NCI-H2227 (cell line): ENCODE results near the gene DDOST.

Source experiments
- DNase-seq: peaks from one replicate; lab custom pipeline; 2025; ENCODE audit not compliant: unreplicated experiment; lab: John Stamatoyannopoulos, UW

The DDOST gene

DNA sequence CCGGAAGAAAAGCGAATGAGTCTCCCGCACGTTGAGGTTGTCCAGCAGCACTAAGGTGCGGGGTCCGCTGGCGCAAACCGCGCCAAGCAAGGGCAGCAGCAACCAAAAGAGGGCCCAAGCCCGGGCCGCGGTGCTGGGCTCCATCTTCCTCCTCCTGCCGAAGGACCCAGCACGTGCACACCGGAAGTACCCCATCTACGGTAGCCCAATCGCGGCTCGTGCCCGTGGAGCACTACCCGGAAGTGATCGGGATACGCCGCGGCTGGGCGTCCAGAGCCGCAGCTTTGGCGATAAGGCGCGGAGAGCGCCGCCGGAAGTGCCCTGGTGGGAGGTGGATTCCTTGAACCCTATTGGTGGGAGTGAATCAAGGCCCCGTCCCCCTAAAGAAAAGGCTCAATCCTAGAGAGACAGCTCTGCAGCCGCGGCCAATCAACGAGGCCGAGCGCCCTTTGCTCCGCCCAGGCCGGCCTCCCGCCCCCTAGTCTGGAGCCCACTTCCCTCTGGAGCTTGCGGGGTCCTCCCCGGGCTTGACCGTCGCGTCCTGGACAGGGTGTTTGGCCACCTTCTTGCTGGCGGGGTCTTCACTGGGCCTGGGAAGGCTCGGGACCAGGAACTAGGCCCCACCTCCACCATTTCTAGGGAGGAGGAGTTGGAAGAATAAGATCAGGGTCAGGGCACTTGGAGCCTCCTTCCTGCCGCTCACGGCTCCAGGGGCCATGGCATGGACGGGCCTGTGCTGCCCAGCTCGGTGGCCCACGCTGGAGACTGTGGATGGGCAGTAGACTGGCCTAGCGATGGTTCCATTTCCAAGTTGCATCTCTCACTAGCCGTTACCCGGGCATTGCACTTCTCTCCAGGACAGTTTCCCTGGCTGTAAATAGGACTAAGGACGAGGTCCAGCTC is at the start of gene DDOST:
Gene DDOST, minus strand, starts transcription at position 163 of the 903 bp plus-strand sequence. Its CDS starts 19 bp downstream, at position 144.
- peak; percentile 99 for DNase-seq

DNA sequence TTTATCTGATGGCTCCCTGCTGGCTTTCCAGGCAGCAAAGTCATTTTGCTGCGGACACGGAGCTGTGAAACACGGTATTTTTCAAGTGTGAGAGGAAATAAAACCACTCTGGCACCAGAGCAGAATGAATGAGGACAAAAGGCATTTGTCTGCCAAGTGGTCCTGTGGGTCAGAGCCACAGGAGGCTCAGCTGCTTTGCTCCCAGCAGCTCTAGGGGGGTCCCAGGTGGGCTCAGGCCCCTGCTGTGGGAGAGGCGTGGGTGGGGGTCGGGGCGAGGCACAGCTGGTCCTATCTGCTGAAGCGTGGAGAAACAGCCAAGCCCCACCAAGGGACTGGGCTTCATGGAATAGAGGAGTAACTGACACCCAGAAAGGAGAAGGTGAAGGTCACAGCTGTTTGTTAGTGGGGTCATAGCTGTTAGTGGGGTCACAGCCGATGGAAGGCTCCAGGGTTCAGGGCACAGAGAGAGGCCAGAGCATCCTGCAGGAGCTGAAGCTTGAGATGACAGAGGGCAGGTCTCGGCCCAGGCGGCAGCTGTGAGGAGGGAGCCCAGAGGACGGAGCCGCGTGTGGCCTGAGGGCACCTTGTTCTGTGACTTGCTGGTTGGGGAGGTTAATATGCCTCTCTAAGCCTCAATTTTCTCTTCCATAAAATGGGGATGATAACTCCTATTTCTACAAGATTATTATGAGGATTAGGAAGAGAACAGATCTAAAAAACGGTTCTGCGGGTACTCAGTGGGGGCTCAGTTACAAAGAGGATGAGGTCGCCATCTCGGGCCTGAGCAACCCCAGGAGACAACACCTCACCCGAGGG is 49.5 kb upstream of the DDOST start:
- peak; percentile 56 for DNase-seq

DNA sequence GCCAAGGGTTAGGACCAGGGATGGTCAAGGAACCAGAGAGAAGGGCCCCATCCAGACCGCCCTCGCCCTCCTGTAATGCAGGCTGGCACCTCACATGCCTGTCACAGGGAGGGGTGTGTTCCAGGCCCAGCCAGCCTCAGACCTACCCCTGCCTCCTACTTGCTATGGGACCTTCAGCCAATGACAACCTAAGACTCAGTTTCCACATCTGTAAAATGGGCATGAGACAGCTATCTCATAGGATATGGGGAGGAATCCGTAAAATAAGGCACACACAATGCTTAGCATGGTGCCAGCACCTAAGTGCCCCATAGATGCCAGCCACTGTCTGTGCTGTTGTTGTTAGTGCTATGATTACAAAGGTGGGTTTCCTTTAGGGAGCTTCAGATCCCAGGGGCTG is 48.7 kb upstream of the DDOST start:
- no peak for DNase-seq

DNA sequence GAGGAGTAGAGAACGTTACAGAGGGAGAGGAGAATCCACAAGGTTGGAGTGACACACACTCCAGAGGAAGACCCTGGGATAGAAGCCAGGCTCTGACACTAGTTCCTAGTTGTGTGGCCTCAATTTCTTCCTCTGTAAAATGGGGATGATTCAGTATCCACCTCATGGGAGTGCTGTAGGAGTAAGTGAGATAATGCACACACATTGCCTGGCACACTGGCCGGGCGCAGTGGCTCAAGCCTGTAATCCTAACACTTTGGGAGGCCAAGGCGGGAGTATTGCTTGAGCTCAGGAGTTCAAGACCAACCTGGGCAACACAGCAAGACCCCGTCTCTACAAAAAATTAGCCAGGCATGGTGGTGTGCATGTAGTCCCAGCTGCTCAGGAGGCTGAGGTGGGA is 47.7 kb upstream of the DDOST start:
- DNase-seq, result no peak

DNA sequence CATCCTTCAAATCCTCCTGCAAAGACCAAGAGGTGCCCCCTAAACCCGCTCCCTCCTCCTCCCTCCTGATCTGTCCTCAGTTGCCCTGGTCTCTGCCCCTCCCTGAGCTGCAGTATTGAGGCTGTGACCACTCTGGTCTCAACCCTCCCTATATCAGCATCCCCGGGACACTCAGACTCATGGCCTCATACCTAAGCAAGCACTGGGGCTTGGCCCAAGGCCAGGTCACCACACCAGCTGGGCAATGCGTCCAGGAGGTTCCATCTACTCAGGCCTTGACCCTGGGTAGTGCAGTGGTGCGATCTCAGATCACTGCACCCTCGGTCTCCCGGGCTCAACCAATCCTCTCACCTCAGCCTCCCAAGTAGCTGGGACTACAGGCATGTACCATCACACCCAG is 46.9 kb upstream of the DDOST start:
- DNase-seq, result no peak

DNA sequence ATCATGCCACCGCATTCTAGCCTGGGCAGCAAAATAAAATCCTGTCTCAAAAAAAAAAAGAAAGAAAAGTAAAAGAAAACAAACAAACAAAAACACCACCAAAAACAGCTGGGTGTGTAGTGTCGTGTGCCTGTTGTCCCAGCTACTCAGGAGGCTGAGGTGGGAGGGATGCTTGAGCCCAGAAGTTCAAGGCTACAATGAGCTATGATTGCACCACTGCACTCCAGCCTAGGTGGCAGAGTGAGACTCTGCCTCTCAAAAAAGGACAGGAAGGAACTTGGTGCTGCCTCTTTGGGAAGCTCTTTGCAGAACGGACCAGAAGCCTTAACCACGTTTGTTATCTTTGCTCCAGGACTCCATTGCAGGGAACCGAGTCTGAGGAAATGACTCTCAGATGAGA is 45.7 kb upstream of the DDOST start:
- no peak for DNase-seq

DNA sequence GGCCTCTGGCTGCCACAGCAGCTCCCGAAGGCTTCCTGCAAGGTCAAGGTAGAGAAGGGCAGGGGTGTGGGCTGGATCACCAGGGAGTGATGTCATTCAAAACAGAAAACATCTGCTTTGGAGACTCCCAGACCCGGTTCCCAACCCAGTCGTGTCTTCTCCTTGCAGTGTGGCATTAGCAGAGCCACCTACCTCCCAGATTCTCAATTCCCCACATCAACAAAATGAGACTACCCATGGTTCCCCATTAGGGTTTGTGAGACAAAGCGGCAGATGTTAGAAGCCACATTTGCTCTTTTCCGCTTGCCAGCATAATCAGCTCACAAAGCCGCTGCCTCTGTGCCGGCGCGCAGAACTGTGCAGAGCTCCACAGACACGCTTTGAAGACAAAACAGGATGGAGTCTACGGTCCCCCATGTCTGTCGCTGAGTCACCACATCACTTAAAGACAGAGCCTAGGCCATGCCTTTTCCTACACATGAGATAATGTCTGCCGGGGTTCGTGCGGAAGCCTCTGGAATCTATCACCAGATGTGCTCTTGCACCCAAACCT is 44.1 kb upstream of the DDOST start:
- DNase-seq, result no peak

GRCh38 chr1:20704390-20705202 is 43.4 kb upstream of the DDOST start:
- DNase-seq, result no peak

GRCh38 chr1:20703124-20703756 is 42.1 kb upstream of the DDOST start:
- no peak for DNase-seq

- DNase-seq, result no peak
Observed at GRCh38 chr1:20702416-20702815, 41.2 kb upstream of the DDOST start.

DNA sequence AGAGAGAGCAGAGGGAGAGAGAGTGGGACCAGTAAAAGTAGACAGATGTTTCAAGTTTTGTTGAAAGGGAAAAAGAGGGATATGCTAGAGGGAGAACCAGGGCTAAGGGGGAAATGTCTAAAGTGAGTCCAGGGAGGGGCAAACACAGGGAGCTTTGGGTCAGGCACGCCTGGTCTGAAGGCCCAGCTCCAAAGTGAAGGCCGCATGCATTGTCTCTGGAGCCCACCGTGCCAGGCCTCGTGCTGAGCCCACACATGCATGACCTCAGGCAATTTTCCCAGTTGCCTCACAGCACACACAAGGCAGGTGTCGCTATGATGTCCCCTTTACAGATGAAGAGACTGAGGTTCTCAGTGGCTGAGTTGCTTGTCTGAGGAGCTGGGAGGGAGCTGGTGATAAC is 40.7 kb upstream of the DDOST start:
- DNase-seq, result no peak

- DNase-seq, result no peak
Observed at GRCh38 chr1:20701446-20701845, 40.3 kb upstream of the DDOST start.

GRCh38 chr1:20700636-20701215 is 39.6 kb upstream of the DDOST start:
- no peak for DNase-seq

GRCh38 chr1:20699558-20699957 is 38.4 kb upstream of the DDOST start:
- no peak for DNase-seq

- no peak for DNase-seq
Observed at GRCh38 chr1:20698195-20698910, 37.2 kb upstream of the DDOST start.

- no peak for DNase-seq
Observed at GRCh38 chr1:20697563-20697962, 36.4 kb upstream of the DDOST start.

GRCh38 chr1:20696397-20697333 is 35.5 kb upstream of the DDOST start:
- DNase-seq, result peak; percentile 94

DNA sequence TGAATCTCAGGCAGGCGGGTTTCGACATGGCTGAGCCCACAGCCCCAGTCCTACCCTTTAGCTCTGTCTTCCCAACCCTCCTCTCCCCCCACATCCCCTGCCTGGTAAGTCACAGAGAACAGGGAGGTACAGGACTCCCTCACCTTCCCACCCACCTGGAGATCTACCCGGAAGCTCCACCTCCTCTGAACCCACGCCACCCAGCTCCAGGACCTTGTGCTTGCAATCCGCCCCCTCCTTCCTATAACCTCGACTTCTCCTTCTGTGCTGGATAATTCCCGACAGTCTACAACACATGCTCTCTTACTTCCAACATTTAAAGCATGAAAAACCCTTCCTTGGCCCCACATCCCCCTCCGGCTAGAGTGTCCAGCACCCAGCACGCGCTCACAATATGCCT is 34.3 kb upstream of the DDOST start:
- DNase-seq, result no peak
